Loucy (cell line): ENCODE results near the gene ANO5.

ENCODE experiments used
- H2AFZ ChIP-seq: fragments of 200-600 bp; sonication (generic); 2 replicates; pipeline ENCODE4 v1.6.0; 2016; ENCODE audit warnings: antibody characterized with exemption, mild to moderate bottlenecking, low read length, moderate library complexity
- H3F3A ChIP-seq: fragments of 200-600 bp; 2 replicates; pipeline ENCODE4 v1.6.0; 2016; ENCODE audit warnings: antibody characterized with exemption, low read depth, mild to moderate bottlenecking
- H3K27me3 ChIP-seq: fragments of 200-600 bp; sonication (generic); 2 replicates; pipeline ENCODE4 v1.6.1; 2014; ENCODE audit warnings: low read length, mild to moderate bottlenecking; ENCODE audit not compliant: insufficient read depth, poor library complexity, severe bottlenecking
- H3K36me3 ChIP-seq: fragments of 200-600 bp; sonication (generic); 2 replicates; pipeline ENCODE4 v1.6.1; 2016; ENCODE audit warnings: low read length; ENCODE audit not compliant: insufficient read depth
- H3K4me1 ChIP-seq: fragments of 200-600 bp; sonication (generic); 2 replicates; pipeline ENCODE4 v1.5.1; 2014; ENCODE audit warnings: low read length, mild to moderate bottlenecking; ENCODE audit not compliant: insufficient read depth, poor library complexity, severe bottlenecking
- H3K4me2 ChIP-seq: fragments of 200-600 bp; sonication (generic); 2 replicates; pipeline ENCODE4 v1.6.0; 2014; ENCODE audit warnings: antibody characterized with exemption, low read length, low read depth, mild to moderate bottlenecking; ENCODE audit not compliant: poor library complexity, severe bottlenecking
- H3K4me3 ChIP-seq: fragments of 200-600 bp; sonication (generic); 2 replicates; pipeline ENCODE4 v1.5.1; 2014; ENCODE audit warnings: low read length, mild to moderate bottlenecking, mixed read lengths; ENCODE audit not compliant: poor library complexity, severe bottlenecking
- H3K79me2 ChIP-seq: fragments of 200-600 bp; sonication (generic); 2 replicates; pipeline ENCODE4 v1.6.1; 2014; ENCODE audit warnings: low read length; ENCODE audit not compliant: insufficient read depth
- H3K9ac ChIP-seq: fragments of 200-600 bp; sonication (generic); 2 replicates; pipeline ENCODE4 v1.6.0; 2014; ENCODE audit warnings: mild to moderate bottlenecking, low read depth, low read length, moderate library complexity; ENCODE audit not compliant: poor library complexity, severe bottlenecking
- H3K9me2 ChIP-seq: fragments of 200-600 bp; sonication (generic); replicated peaks from 2 replicates; pipeline ENCODE4 v1.6.1; 2016; ENCODE audit warnings: low read depth, low read length, mixed read lengths
- H3K9me3 ChIP-seq: fragments of 200-600 bp; sonication (generic); 2 replicates; pipeline ENCODE4 v1.6.1; 2014; ENCODE audit warnings: mild to moderate bottlenecking, antibody characterized with exemption, low read length, low read depth; ENCODE audit not compliant: insufficient read depth
- H4K20me1 ChIP-seq: fragments of 200-600 bp; sonication (generic); 2 replicates; pipeline ENCODE4 v1.6.0; 2014; ENCODE audit warnings: antibody characterized with exemption, low read length, mild to moderate bottlenecking; ENCODE audit not compliant: insufficient read depth, poor library complexity, severe bottlenecking
- CTCF ChIP-seq: fragments of 200-600 bp; sonication (generic); conservative IDR thresholded peaks from 2 replicates; pipeline ENCODE4 v1.5.1; 2014; ENCODE audit warnings: mild to moderate bottlenecking, antibody characterized with exemption, low read length
- EZH2phosphoT487 ChIP-seq: fragments of 200-600 bp; IDR thresholded peaks from 2 replicates; pipeline ENCODE4 v1.6.1; 2018; ENCODE audit warnings: antibody characterized with exemption, mild to moderate bottlenecking, moderate library complexity, borderline replicate concordance

Gene ANO5

GRCh38 chr11:22161489-22161888 is 31.4 kb upstream of the ANO5 start:
- no peaks in the 10 kb centered on the region for H3K4me1 ChIP-seq
- H3K9ac ChIP-seq = no peak overlapping the region
- H4K20me1 ChIP-seq = no peaks in the 10 kb centered on the region
- no peaks in the 10 kb centered on the region for H3K36me3 ChIP-seq
- no peak overlapping the region for H2AFZ ChIP-seq
- TF ChIP-seq CTCF (no peak), EZH2phosphoT487 (no peak)
- no peaks in the 10 kb centered on the region for H3F3A ChIP-seq
- H3K4me3 ChIP-seq = no peak overlapping the region
- H3K27me3 ChIP-seq = no peaks in the 10 kb centered on the region
- no peaks in the 10 kb centered on the region for H3K9me3 ChIP-seq
- H3K79me2 ChIP-seq = no peaks in the 10 kb centered on the region
- no peaks in the 10 kb centered on the region for H3K9me2 ChIP-seq
- no peak overlapping the region for H3K4me2 ChIP-seq

DNA sequence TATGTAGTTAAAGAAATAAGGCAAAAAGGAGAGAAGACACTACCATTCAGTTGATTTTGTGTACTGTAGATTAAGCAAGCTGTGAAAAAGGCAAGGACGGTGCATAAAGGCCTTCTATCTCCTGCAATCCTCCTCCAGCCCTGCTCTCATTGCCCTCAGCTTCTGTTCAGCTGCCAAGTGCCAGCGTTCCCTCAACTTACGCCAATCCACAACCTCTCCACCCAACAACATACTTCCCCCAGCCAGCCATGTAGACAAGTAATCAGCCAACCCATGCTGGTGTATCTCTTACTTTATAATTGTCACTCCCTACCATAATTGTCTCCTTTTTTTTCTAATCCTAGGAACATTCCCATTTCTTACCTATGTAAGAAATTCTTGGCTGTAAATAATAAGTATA is 30.1 kb upstream of the ANO5 start:
- Histone ChIP-seq H3K27me3 (no peaks in the 10 kb centered on the region), H3K79me2 (no peaks in the 10 kb centered on the region), H3K9me3 (no peaks in the 10 kb centered on the region), H3K4me2 (no peak overlapping the region), H3K4me3 (no peak overlapping the region), H3K9ac (no peak overlapping the region), H3K36me3 (no peaks in the 10 kb centered on the region), H4K20me1 (no peaks in the 10 kb centered on the region), H3K9me2 (no peaks in the 10 kb centered on the region), H3F3A (no peaks in the 10 kb centered on the region), H2AFZ (no peak overlapping the region), H3K4me1 (no peaks in the 10 kb centered on the region)
- TF ChIP-seq CTCF (no peak), EZH2phosphoT487 (no peak)

DNA sequence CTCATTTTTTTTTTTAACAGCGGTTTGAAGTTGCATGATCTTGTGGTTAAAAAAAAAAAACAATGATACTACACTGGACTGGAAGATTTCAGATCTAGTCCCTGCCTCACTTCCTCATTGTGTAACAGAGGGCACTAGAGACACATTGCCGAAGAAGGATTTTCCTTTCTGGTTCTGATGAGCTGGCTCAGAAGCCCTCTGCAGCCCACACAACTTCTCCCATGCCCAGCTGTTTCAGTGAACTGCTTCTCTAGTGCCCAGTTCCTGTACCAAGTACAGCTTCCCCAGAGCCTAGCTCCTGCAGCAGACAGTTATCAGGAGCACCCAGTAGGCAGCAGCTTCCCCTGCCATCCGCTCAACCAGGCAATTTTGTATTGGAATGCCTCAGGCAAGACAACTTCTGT is 29.5 kb upstream of the ANO5 start:
- H3F3A ChIP-seq = no peaks in the 10 kb centered on the region
- H2AFZ ChIP-seq = no peak overlapping the region
- H3K9ac ChIP-seq = no peak overlapping the region
- H4K20me1 ChIP-seq = no peaks in the 10 kb centered on the region
- TF ChIP-seq CTCF (no peak), EZH2phosphoT487 (no peak)
- H3K36me3 ChIP-seq = no peaks in the 10 kb centered on the region
- no peaks in the 10 kb centered on the region for H3K79me2 ChIP-seq
- no peak overlapping the region for H3K4me2 ChIP-seq
- no peak overlapping the region for H3K4me3 ChIP-seq
- H3K27me3 ChIP-seq = no peaks in the 10 kb centered on the region
- no peaks in the 10 kb centered on the region for H3K9me2 ChIP-seq
- no peaks in the 10 kb centered on the region for H3K9me3 ChIP-seq
- no peaks in the 10 kb centered on the region for H3K4me1 ChIP-seq
